ENCODE data around the gene DNAH14.

DNA sequence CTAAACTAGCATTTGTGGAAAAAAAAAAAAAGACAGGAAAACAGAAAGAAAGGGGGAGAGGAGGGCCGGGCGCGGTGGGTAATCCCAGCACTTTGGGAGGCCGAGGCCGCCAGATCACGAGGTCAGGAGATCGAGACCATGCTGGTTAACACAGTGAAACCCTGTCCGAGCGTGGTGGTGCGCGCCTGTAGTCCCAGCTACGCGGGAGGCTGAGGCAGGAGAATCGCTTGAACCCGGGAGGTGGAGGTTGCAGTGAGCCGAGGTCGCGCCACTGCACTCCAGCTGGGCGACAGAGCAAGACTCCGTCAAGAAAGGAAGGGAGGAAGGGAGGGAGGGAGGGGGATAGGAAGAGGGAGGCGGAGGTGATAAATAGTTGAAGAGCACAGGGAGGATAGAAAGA lies 443.7 kb downstream of the DNAH14 start:
- TF ChIP-seq CHD2 (IDR thresholded peaks at IDR 0.05; ENCODE audit: low read length, partially characterized antibody) (no peak), RAD21 (conservative IDR thresholded peaks at IDR 0.05 in 1 of 2, IDR thresholded peaks at IDR 0.05 in 1 of 2) (no peak), POLR2A (IDR thresholded peaks at IDR 0.05; ENCODE audit: low read length) (no peak), MAFK (IDR thresholded peaks at IDR 0.05; ENCODE audit: partially characterized antibody) (no peak), TP53 (CRISPR knock-in tag; IDR thresholded peaks at IDR 0.05) (no peak), EP300 (IDR thresholded peaks at IDR 0.05) (no peak), CEBPB (IDR thresholded peaks at IDR 0.05) (no peak), FOXS1 (CRISPR knock-in tag; IDR thresholded peaks at IDR 0.05) (no peak)
- TF ChIP-seq, protein P1, sequence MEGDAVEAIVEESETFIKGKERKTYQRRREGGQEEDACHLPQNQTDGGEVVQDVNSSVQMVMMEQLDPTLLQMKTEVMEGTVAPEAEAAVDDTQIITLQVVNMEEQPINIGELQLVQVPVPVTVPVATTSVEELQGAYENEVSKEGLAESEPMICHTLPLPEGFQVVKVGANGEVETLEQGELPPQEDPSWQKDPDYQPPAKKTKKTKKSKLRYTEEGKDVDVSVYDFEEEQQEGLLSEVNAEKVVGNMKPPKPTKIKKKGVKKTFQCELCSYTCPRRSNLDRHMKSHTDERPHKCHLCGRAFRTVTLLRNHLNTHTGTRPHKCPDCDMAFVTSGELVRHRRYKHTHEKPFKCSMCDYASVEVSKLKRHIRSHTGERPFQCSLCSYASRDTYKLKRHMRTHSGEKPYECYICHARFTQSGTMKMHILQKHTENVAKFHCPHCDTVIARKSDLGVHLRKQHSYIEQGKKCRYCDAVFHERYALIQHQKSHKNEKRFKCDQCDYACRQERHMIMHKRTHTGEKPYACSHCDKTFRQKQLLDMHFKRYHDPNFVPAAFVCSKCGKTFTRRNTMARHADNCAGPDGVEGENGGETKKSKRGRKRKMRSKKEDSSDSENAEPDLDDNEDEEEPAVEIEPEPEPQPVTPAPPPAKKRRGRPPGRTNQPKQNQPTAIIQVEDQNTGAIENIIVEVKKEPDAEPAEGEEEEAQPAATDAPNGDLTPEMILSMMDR (IDR thresholded peaks at IDR 0.05) = no peak

Data from A549 (cell line).